ENCODE data around the gene TXNL1.
"Not testable (repeated sequence)": the region's sequence is repeated elsewhere in the genome, so short reads cannot be mapped to it uniquely, and the experiment has no call there.

Gene TXNL1

DNA sequence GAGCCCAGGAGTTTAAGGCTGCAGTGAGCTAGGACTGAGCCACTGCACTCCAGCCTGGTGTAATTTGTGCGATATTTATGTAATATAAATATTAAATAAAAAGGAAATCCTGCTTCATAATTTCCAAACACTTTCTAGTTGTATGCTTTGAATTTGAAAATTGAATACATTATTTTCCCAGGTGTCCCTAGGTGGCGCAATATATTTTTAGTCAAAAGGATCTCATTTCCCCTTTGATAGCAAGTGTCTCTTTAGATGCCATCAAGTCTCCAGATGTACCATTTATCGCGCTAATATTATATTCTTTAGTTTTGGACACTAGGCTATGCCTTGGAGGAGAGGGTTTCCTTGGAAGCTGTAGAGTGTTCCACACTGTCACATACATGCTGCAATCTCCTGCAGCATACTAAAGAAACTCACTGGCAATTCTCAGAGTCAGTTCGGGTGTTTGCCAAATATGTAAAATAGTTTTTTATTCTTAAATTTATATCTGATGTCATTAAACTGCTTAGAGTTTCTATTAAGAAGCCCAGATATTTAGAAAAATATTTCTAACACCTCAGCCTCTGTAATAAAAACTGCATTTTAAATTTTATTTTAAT, 7.1 kb upstream of the TXNL1 start:
- no peak for DNase-seq (ENCODE audit: low spot score)

- no peak for DNase-seq (ENCODE audit: low spot score)
Observed at GRCh38 chr18:56643381-56643780, 5.0 kb upstream of the TXNL1 start.

DNA sequence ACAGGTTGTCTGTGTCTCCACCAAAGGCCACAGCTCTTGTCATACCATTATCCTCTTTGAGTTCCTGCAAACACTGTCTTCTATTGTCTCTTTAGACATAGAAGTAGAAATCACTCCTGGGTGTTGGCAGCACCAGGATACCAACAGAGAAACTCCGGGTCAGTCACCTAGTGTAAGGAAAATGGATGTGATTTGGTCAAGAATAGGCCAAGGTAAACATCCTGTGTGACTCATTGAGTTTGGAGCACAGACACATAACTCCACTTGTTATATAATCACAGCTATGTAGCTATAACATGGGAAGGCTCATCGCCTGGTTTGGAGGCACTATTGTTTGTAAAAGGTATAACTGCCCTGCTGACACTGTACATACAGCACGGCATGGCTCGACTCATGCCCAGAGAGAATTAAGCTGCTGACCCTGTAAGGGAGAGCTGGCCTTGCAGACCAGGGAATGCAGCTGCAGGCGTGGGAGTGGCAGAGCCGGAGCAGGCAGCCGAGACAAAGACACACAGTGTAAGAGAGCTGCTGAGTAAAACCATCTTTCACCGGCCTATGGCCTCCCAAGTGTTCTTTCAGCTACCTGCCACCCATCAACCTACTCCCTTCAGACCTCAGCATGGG, 3.4 kb upstream of the TXNL1 start:
- no peak for DNase-seq (ENCODE audit: low spot score)

- no peak for DNase-seq (ENCODE audit: low spot score)
Observed at GRCh38 chr18:56639571-56639970, 1.2 kb upstream of the TXNL1 start.

DNA sequence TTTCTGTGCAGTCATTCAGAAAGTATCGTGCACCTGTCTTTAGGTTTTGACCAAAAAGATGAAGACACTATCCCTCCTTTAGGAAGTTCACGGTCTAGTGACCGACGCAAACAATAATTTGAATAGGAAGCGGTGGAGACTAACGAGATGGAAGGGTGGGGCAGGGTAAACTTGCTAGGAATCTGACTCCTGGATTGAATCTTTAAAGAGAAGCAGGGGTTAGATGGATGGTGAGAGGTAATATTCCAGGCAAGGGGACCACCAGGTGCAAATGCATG, 651 bp upstream of the TXNL1 start:
- no peak for DNase-seq (ENCODE audit: low spot score)

GRCh38 chr18:56637711-56638231, 621 bp downstream of the TXNL1 start:
- no peak for DNase-seq (ENCODE audit: low spot score)

GRCh38 chr18:56637176-56637575, 1.2 kb downstream of the TXNL1 start:
- no peak for DNase-seq (ENCODE audit: low spot score)

GRCh38 chr18:56635007-56635406, 3.4 kb downstream of the TXNL1 start:
- no peak for DNase-seq (ENCODE audit: low spot score)

DNA sequence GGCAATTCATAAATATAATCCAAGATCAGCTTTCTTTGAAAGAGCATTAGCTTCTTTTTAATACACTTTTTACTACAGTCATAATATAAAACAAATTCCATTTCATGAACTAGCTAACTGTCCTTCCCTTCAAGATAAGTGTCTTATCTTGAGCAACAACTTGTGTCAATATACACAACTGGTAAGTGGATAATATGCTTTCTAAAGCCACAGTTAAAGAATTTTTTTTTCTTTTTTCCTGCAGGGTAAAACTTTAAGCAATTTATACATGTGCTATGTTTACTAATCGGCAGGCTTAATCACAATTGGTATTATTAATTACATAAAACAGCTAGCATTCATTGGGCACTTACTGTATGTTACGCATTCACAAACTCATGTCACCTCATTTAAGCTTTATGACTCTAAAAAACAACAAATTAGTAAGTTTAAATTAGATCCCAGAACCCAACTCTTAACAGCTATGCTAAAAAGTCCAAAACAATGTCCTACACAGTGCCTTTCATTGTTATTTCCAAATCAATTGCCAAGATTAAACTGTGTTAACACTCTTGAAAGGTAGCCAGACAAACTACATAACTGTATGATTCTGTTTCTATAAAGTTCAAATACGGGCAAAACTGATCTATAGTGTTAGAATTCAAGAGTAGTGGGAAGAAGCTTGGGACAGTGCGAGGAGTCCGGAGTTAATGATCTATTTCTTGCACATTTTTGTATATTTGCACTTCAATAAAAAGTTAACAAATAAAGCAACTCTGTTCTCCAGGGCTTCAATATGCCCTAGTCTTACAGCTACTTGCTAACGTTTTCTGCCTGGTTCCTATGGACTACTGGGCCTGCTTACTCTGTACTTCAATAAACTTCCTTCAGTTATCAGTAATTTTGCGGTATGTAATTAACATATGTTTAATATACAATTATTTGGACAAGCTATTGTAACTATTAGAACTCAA, 6.0 kb downstream of the TXNL1 start:
- no peak for DNase-seq (ENCODE audit: low spot score)

DNA sequence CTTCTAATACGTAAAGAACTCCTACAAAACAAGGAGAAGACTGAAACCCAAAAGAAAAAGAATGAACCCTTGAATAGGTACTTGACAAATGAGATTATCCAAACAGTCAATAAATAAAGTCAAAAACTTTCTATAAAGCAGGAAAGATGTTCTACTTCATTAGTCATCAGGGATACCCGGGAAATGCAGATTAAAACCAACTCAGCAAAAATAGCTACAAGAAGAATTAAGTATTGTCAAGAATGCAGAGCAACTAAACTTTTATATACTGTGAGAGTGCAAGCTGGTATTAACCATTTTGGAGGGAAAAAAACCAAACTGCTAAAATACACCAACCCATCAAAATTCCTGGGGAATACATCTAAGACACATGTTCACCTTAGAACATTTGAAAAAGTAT, 10.4 kb downstream of the TXNL1 start:
- DNase-seq (ENCODE audit: low spot score), result no peak

DNA sequence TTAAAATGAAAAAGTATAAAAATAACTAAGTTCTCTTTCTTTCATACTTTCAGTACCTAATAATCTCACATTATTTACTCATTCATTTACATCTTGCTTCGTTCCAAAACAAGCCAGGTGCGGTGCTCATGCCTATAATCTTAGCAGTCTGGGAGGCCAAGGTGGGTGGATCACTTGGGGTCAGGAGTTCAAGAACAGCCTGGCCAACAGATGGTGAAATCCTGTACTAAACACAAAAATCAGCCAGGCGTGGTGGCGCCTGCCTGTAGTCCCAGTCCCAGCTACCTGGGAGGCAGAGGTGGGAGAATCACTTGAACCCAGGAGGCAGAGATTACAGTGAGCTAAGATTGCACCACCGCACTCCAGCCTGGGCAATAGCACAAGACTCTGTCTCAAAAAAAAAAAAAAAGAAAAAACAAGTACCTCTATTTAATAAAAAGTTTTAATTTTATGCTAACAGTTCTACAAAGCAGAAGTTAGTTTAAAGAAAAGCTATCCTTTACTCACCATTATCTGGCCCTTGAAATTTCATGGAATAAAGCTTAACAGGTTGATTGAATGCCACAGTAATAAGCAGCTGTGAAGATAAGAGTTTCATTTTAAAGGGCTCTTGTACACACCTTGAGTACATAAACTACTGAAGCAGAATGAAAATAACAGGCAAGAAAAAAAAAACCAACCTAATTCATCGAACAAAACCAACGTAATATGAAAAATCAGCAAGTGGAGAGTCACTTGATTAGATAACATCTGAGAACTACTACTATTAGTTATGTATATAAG, 22.5 kb downstream of the TXNL1 start:
- DNase-seq (ENCODE audit: low spot score), result no peak

DNA sequence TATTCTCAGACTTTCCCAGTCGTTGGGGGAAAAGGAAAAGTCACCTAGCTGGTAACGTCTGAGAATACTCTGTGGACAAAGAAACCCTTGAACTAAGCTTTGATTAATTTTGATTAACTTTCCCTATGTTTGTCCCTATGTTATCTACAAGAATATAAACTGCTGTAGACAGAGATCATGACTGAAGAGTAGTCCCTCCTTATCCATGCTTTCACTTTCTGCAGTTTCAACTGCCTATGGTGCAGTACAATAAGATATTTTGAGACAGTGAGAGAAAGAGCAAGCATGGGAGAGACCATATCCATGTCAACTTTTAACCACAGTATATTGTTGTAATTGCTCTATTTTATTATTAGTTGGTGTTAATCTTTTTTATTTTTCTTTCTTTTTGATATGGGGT, 31.8 kb downstream of the TXNL1 start:
- DNase-seq (ENCODE audit: low spot score), result no peak

- DNase-seq (ENCODE audit: low spot score), result no peak
Observed at GRCh38 chr18:56598422-56598821, 40.0 kb downstream of the TXNL1 start.

DNA sequence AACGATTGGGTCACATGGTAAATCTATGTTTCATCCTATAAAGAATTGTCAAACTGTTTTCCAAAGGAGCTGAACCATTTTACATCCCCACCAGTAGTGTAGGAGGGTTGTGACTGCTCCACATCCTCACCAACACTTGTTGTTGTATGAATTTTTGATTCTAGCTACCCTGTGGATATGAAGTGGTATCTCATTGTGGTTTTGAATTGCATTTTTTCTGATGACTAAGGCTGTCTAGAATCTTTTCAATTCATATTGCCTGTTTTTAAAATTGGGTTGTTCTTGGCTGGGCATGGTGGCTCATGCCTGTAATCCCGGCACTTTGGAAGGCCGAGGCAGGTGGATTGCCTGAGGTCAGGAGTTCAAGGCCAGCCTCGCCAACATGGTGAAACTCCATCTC, 44.5 kb downstream of the TXNL1 start:
- DNase-seq (ENCODE audit: low spot score), result no peak

DNA sequence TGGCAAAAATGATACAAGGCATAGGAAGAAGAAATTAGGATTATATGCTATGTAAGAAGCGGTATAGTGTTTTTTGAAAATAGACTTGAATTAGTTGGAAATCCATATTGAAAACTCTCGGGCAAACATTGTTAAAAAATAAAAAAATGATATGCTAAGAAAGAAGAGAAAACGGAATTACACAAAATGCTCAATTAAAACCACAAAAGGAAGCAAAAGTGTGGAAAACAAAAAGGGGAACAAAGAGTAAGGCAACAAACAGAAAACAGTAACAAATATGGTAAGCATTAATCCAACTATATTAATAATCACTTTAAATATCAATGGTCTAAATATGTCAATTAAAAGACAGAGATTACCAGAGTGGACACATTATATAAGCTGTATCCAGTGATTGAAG, 58.4 kb downstream of the TXNL1 start:
- no peak for DNase-seq (ENCODE audit: low spot score)

DNA sequence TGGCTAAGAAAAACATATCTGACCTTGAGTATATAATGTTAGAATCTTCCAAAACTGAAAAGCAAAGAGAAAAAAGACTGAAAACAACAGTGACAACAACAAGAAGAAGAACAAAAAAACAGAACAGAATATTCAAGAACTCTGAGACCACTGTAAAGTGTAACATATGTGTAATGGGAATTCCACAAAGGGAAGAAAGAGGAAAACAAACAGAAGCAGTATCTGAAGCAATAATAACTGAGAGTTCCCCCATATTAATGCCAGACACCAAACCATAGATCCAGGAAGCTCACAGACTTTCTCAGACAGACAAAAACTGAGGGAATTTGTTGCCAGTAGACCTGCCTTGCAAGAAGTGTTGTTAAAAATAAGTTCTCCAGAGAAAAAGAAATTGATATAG, 58.9 kb downstream of the TXNL1 start:
- DNase-seq (ENCODE audit: low spot score), result no peak

GRCh38 chr18:56576826-56577573, 61.4 kb downstream of the TXNL1 start:
- peak; percentile 83 for DNase-seq (ENCODE audit: low spot score)

GRCh38 chr18:56575819-56576663, 62.4 kb downstream of the TXNL1 start:
- DNase-seq (ENCODE audit: low spot score), result peak; percentile 59

DNA sequence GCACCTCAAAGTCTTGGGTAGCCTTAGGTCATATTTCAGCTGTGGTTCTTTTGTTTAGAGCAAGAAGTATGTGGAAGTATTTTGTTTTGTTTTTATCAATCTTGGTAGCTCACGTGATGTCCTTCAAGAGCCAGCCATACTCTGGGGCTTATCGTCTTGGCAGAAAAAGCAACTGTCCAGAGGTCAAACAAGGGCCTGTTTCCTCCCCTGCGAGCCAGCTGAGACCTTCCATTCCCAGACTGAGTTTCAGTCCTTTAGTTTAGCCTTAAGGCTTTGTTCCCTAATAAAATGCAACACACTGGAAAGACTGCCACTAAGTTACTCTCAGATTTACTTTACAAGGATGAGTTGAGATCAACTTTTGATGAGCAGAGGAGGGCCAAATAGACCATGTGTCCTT, 63.5 kb downstream of the TXNL1 start:
- no peak for DNase-seq (ENCODE audit: low spot score)

DNA sequence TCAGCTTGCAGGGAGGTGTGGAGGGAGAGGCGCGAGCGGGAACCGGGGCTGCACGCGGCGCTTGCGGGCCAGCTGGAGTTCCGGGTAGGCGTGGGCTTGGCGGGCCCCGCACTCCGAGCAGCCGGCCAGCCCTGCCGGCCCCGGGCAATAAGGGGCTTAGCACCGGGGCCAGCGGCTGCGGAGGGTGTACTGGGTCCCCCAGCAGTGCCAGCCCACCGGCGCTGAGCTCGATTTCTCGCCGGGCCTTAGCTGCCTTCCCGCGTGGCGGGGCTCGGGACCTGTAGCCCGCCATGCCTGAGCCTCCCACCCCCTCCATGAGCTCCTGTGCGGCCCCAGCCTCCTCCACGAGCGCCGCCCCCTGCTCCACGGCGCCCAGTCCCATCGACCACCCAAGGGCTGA, 66.1 kb downstream of the TXNL1 start:
- DNase-seq (ENCODE audit: low spot score), result not testable (repeated sequence)

DNA sequence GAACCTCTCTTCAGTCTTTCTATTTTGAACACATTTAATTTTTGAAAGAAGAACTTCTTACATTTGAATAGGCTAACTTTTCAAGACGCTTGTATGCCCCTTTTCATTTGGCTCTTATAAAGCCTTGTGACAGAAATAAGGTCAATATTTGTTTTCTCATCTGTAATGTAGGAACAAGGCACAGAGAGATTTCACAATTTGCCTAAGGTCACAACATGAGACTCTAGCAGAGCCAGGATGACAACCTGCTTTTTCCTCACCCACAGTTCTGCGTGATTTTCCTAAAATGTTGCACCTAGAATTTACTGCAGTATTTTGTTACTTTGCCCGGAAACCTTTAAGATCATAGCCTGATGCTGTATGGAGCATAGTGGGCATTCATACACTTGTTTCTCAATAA, 67.4 kb downstream of the TXNL1 start:
- no peak for DNase-seq (ENCODE audit: low spot score)

Measured in D341Med (cell line).